K562 (cell line): ENCODE data around the gene LCA5L. TPM values are rescaled to one million over a fixed set of nuclear protein-coding genes. Genes with fewer than 3 reads are reported as not detected.

Source experiments
- BRD9 ChIP-seq: fragments of 450-650 bp; IDR thresholded peaks from 2 replicates; pipeline ENCODE4 v1.6.1; 2018; ENCODE audit warnings: low read depth; ENCODE audit not compliant: partially characterized antibody
- CBFA2T3 ChIP-seq: fragments of 450-650 bp; IDR thresholded peaks from 2 replicates; pipeline ENCODE4 v1.6.1; 2017
- EP300 ChIP-seq: IDR thresholded peaks from 2 replicates; pipeline ENCODE4 v1.6.1; 2012; ENCODE audit warnings: low read length, improper control_type of control experiment
- ETS2 ChIP-seq: IDR thresholded peaks from 2 replicates; pipeline ENCODE4 v1.6.1; 2016; ENCODE audit warnings: borderline replicate concordance, missing genetic modification characterization, mild to moderate bottlenecking, moderate library complexity, missing compliant biosample characterization; ENCODE audit not compliant: poor library complexity, severe bottlenecking
- ETV1 ChIP-seq: fragments of 450-650 bp; conservative IDR thresholded peaks from 2 replicates; pipeline ENCODE4 v1.6.1; 2016; ENCODE audit warnings: missing genetic modification characterization, control low read depth, low read depth, missing compliant biosample characterization
- FOXK2 ChIP-seq, 2 experiments: fragments of 450-650 bp; IDR thresholded peaks in 1 of 2; conservative IDR thresholded peaks in 1 of 2; 2 replicates each; pipeline ENCODE4 v1.6.1; 2016; ENCODE audit warnings: low read depth in 2 of 2, mild to moderate bottlenecking in 1 of 2
- GABPB2 ChIP-seq: fragments of 250-450 bp; sonication (Bioruptor Pico); conservative IDR thresholded peaks from 2 replicates; pipeline ENCODE4 v1.5.1; 2021; ENCODE audit warnings: mild to moderate bottlenecking
- GATAD2B ChIP-seq: fragments of 450-650 bp; IDR thresholded peaks from 2 replicates; pipeline ENCODE4 v1.6.1; 2017; ENCODE audit warnings: mild to moderate bottlenecking, borderline replicate concordance
- GTF2F1 ChIP-seq: IDR thresholded peaks from 2 replicates; pipeline ENCODE4 v1.6.1; 2011; ENCODE audit warnings: low read depth, low read length, improper control_type of control experiment
- NFXL1 ChIP-seq: fragments of 450-650 bp; formaldehyde crosslinking; IDR thresholded peaks from 2 replicates; pipeline ENCODE4 v1.4.0; 2021; ENCODE audit warnings: mild to moderate bottlenecking
- PCBP1 ChIP-seq: fragments of 200-400 bp; formaldehyde crosslinking; IDR thresholded peaks from 2 replicates; pipeline ENCODE4 v1.6.1; 2018; ENCODE audit warnings: mild to moderate bottlenecking, low read depth, low read length; ENCODE audit not compliant: poor library complexity, severe bottlenecking
- RAD21 ChIP-seq, 2 experiments: fragments of 250-450 bp in 1 of 2; fragments of 450-650 bp in 1 of 2; sonication (Bioruptor Pico) in 1 of 2; formaldehyde crosslinking in 1 of 2; IDR thresholded peaks in 1 of 2; conservative IDR thresholded peaks in 1 of 2; 2 replicates each; pipeline versions ENCODE4 v1.4.0 to v1.8.0; 2020 to 2022; ENCODE audit warnings: mild to moderate bottlenecking in 2 of 2, moderate library complexity in 1 of 2
- SRSF1 ChIP-seq: fragments of 200-400 bp; formaldehyde crosslinking; IDR thresholded peaks from 2 replicates; pipeline ENCODE4 v1.6.1; 2017; ENCODE audit warnings: mild to moderate bottlenecking, low read depth, low read length, moderate library complexity
- TAF7 ChIP-seq: fragments of 450-650 bp; IDR thresholded peaks from 2 replicates; pipeline ENCODE4 v1.6.1; 2016; ENCODE audit warnings: missing genetic modification characterization, missing compliant biosample characterization
- THRAP3 ChIP-seq: fragments of 450-650 bp; IDR thresholded peaks from 2 replicates; pipeline ENCODE4 v1.6.1; 2016; ENCODE audit warnings: mild to moderate bottlenecking, inconsistent platforms, borderline replicate concordance
- XRCC4 ChIP-seq: IDR thresholded peaks from one replicate; pipeline ENCODE4 v1.6.1; 2011; ENCODE audit not compliant: insufficient read depth, insufficient read length; ENCODE audit errors: extremely low read depth
- ZBED1 ChIP-seq: IDR thresholded peaks from 2 replicates; pipeline ENCODE4 v1.6.1; 2014
- ZNF174 ChIP-seq: fragments of 250-450 bp; sonication (Bioruptor Pico); IDR thresholded peaks from 2 replicates; pipeline ENCODE4 v1.4.0; 2020; ENCODE audit warnings: mild to moderate bottlenecking
- ZNF436 ChIP-seq: fragments of 250-450, 450-650 bp; sonication (Bioruptor Pico); formaldehyde crosslinking; IDR thresholded peaks from 2 replicates; pipeline ENCODE4 v1.7.0; 2020; ENCODE audit warnings: mild to moderate bottlenecking
- polyA plus RNA-seq, 8 experiments: library from polyadenylated mRNA; depleted of rRNA in 4 of 8; stranded (reverse) in 5 of 8; unstranded in 3 of 8; fragments of >200 nt; fragmentation: Nextera tagmentation in 2 of 8; fragmentation: Illumina TruSeq in 1 of 8; extraction: Ambion mirVana in 2 of 8; extraction: Trizol in 1 of 8; gene quantifications; 2 replicates each; pipeline versions ENCODE4 v1.2.1 to v1.2.3, GENCODE V29; 2011 to 2014; ENCODE audit warnings: inconsistent platforms in 1 of 8, missing spikeins in 1 of 8
- total RNA-seq, 7 experiments: library from RNA; depleted of rRNA in 6 of 7; stranded (reverse); fragments of >200 nt in 6 of 7; fragmentation: Illumina TruSeq in 2 of 7; extraction: Trizol in 2 of 7; gene quantifications; 2 replicates each; pipeline versions ENCODE4 v1.2.1 to v1.2.3, GENCODE V29; 2011 to 2021; ENCODE audit warnings: low replicate concordance in 1 of 7
- TF ChIP-seq, protein P1 (sequence below): fragments of 450-650 bp; formaldehyde crosslinking; IDR thresholded peaks from 2 replicates; pipeline ENCODE4 v1.4.0; 2020; ENCODE audit warnings: mild to moderate bottlenecking, moderate library complexity
- TF ChIP-seq, protein P2 (sequence below): sonication (generic); formaldehyde crosslinking; IDR thresholded peaks from 2 replicates; pipeline ENCODE4 v1.8.0; 2022; ENCODE audit warnings: missing genetic modification reagents, mild to moderate bottlenecking, borderline replicate concordance
- TF ChIP-seq, protein P3 (sequence below): fragments of 250-450 bp; sonication (Bioruptor Pico); IDR thresholded peaks from 2 replicates; pipeline ENCODE4 v1.4.0; 2020; ENCODE audit warnings: mild to moderate bottlenecking, moderate library complexity, borderline replicate concordance

LCA5L gene
- total and polyA plus RNA-seq, 9 of the 15 experiments (the other 6 are each of a cell fraction or from before 2014, with no cell fraction given) = 1.8 to 4.9 (median 3.8) TPM

DNA sequence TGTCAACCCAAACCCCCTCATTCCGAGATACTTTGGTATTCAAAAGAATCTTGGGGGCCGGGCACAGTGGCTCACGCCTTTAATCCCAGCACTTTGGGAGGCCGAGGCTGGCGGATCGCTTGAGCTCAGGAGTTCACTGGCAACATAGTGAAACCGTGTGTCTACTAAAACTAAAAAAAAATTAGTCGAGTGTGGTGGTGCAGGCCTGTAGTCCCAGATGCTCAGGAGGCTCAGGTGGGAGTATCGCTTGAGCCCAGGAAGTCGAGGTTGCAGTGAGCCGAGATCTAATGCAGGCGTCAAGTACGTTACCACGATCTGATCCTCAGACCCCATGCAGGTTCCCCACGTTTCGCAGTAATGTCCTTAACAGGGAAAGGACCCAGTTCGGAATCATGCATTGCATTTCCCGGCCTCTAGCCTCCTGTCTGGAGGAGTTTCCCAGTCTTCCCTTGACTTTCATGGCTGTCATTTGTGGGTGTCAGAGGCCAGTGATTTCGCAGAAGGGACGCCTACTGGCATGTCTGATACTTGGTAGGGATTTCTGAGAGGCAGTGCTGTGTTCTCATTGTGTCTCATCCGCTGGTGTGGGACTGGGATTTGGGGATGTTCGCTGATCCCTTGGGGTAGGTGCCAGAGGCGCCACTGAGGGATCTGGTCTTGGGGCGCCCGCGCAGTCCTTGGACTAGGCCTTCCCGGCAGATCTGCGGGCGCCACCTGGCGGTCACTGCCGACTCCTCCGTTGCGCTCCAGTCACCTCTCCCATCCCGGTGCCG is 57.4 kb downstream of the LCA5L start (continued):
- TF ChIP-seq XRCC4 (no peak), ZNF174 (no peak), CBFA2T3 (0 out of 2 replicates have a peak, but pooled peaks have one; percentile 2), ZNF436 (0 out of 2 replicates have a peak, but pooled peaks have one; percentile 22), THRAP3 (no peak; the same call in 1 of the 2 replicates), FOXK2 (conservative IDR thresholded peaks at IDR 0.05 in 1 of 2, IDR thresholded peaks at IDR 0.05 in 1 of 2; ENCODE audit: low read depth in 2 of 2) (0 out of 4 replicates have a peak, but pooled peaks of 1 of the 2 experiments have one; percentile 7), GATAD2B (peak; percentile 67; the same call in 1 of the 2 replicates), NFXL1 (no peak; the same call in 1 of the 2 replicates), SRSF1 (no peak), BRD9 (peak; percentile 96), ETV1 (tag) (peak; percentile 54), GABPB2 (no peak), PCBP1 (no peak), EP300 (0 out of 2 replicates have a peak, but pooled peaks have one; percentile 16), ETS2 (tag) (no peak), RAD21 (CRISPR knock-in tag; conservative IDR thresholded peaks at IDR 0.05 in 1 of 2, IDR thresholded peaks at IDR 0.05 in 1 of 2) (peak; percentile 98), TAF7 (tag) (peak; percentile 75), ZBED1 (no peak), GTF2F1 (no peak)
- TF ChIP-seq, protein P1, sequence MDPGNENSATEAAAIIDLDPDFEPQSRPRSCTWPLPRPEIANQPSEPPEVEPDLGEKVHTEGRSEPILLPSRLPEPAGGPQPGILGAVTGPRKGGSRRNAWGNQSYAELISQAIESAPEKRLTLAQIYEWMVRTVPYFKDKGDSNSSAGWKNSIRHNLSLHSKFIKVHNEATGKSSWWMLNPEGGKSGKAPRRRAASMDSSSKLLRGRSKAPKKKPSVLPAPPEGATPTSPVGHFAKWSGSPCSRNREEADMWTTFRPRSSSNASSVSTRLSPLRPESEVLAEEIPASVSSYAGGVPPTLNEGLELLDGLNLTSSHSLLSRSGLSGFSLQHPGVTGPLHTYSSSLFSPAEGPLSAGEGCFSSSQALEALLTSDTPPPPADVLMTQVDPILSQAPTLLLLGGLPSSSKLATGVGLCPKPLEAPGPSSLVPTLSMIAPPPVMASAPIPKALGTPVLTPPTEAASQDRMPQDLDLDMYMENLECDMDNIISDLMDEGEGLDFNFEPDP (CRISPR knock-in tag) = no peak
- TF ChIP-seq, protein P2, sequence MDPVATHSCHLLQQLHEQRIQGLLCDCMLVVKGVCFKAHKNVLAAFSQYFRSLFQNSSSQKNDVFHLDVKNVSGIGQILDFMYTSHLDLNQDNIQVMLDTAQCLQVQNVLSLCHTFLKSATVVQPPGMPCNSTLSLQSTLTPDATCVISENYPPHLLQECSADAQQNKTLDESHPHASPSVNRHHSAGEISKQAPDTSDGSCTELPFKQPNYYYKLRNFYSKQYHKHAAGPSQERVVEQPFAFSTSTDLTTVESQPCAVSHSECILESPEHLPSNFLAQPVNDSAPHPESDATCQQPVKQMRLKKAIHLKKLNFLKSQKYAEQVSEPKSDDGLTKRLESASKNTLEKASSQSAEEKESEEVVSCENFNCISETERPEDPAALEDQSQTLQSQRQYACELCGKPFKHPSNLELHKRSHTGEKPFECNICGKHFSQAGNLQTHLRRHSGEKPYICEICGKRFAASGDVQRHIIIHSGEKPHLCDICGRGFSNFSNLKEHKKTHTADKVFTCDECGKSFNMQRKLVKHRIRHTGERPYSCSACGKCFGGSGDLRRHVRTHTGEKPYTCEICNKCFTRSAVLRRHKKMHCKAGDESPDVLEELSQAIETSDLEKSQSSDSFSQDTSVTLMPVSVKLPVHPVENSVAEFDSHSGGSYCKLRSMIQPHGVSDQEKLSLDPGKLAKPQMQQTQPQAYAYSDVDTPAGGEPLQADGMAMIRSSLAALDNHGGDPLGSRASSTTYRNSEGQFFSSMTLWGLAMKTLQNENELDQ (CRISPR knock-in tag) = no peak
- TF ChIP-seq, protein P3, sequence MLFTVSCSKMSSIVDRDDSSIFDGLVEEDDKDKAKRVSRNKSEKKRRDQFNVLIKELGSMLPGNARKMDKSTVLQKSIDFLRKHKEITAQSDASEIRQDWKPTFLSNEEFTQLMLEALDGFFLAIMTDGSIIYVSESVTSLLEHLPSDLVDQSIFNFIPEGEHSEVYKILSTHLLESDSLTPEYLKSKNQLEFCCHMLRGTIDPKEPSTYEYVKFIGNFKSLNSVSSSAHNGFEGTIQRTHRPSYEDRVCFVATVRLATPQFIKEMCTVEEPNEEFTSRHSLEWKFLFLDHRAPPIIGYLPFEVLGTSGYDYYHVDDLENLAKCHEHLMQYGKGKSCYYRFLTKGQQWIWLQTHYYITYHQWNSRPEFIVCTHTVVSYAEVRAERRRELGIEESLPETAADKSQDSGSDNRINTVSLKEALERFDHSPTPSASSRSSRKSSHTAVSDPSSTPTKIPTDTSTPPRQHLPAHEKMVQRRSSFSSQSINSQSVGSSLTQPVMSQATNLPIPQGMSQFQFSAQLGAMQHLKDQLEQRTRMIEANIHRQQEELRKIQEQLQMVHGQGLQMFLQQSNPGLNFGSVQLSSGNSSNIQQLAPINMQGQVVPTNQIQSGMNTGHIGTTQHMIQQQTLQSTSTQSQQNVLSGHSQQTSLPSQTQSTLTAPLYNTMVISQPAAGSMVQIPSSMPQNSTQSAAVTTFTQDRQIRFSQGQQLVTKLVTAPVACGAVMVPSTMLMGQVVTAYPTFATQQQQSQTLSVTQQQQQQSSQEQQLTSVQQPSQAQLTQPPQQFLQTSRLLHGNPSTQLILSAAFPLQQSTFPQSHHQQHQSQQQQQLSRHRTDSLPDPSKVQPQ = no peak
